Renal cortex interstitium (tissue), 11 donors: Measurements from ENCODE around the gene TGFBR3L. TPM values are rescaled to one million over a fixed set of nuclear protein-coding genes. Genes with fewer than 3 reads are reported as not detected.
"Not testable (repeated sequence)": the region's sequence is repeated elsewhere in the genome, so short reads cannot be mapped to it uniquely, and the experiment has no call there.

Experiments
- DNase-seq, 11 donors: peaks; one replicate each; pipeline ENCODE4 v3.0.0-alpha.2; 2013; ENCODE audit warnings: low read depth in 9 of 11, low spot score in 4 of 11; ENCODE audit errors: extremely low read depth in 1 of 11
- polyA plus RNA-seq, 3 donors: library from polyadenylated mRNA; unstranded; fragments of 120-200 nt; gene quantifications; one replicate each; pipeline ENCODE4 v1.2.1, GENCODE V29; 2013; ENCODE audit not compliant: insufficient read length in 3 of 3

The TGFBR3L gene
- polyA plus RNA-seq, 3 donors = 0.33 to 1.1 (median 1.0) TPM

DNA sequence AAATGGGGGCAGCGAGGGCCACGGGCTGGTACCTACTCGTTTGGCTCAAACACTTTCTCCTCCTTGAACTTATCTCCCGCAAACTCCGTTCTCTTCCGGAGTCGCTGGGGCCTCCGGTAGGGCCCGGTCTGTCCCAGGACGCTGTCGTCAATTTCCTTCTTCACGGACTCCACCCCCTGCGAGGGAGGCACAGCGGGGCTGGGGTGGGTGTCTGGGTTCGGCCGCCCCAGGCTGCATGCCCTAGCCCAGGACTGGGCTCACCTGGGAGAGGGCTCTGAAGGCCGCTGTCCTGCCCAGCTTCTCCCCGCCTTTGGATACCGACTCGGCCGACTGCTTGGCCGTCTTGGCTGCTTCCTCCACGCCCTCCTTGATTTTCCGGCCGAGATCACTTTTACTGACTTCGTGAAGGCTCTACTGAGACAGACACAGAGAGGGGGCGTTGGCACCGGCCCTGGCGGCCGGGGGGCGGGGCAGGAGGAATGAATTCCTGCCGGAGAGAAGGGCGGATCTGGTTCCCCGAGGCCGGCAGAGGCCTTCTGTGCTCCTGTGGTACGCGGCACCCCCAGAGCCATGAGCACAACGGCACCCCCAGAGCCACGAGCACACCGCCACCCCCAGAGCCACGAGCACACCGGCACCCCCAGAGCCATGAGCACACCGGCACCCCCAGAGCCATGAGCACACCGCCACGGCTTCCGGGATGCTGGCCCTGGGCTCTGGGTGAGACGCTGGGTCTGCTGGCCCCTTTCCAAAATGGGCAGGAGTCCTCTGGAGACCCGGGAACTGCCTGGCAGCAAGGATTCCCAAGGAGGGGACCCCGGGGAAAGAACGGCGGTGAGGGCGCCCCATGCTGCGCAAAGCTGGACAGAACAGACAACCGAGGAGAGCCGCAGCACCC, 19.4 kb downstream of the TGFBR3L start:
- no peak for DNase-seq

DNA sequence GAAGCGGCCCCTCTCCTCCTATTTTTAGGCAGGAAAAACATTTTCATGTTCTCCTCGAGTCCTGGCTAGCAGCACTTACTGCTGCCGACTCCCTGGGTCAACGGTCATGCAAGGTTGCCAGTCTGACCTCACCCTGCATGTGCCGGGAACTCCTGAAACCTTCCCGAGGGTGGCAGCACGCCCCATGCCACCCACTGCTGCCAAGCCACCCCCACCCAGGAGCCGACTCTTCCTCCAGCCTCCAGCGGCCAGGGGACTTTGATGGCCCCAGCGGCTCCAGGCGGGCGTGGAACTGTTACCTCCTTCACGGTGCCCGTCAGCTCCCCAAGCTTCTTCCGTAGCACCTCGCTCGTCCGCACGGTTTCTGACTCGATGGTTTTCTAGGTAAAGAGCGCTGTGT, 20.1 kb downstream of the TGFBR3L start:
- DNase-seq = no peak

GRCh38 chr19:7940841-7941240, 26.2 kb downstream of the TGFBR3L start:
- no peak for DNase-seq

DNA sequence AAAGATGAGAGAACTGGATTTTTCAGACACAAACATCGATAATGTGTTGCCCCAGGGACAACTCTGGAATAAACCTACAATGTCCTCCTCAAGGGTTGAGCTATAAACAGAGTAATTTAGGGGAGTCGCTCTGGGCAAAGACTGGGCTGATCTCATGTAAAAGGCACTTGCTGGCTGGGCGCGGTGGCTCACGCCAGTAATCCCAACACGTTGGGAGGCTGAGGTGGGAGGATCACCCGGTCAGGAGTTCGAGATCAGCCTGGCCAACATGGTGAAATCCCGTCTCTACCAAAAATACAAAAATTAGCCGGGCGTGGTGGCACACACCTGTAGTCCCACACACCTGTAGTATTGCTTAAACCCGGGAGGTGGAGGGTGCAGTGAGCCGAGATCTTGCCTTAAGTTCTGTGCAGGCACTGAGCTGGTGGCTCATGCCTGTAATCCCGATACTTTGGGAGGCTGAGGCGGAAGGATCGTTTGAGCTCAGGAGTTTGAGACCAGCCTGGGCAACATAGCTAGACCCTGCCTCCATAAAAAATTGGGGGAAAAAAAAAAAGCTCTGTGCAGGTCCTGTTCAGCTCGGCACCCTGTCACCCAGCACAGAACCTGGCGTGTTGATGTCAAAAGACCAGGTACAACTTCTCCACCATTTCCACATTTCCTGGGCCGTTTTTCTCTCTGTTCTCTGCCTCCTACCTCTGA, 27.4 kb downstream of the TGFBR3L start:
- no peak for DNase-seq

- DNase-seq = no peak
These were observed 28.4 kb downstream of the TGFBR3L start for GRCh38 chr19:7942981-7943443.

GRCh38 chr19:7943444-7944176, 29.0 kb downstream of the TGFBR3L start, which contains the start of gene TIMM44:
Gene TIMM44 (minus strand): TSS chr19:7943666. CDS start chr19:7943651, 15 bp downstream.
- DNase-seq = peak; percentile 96 to 99 (median 97)

- peak; percentile 81 to 95 (median 88) for DNase-seq
These were observed 29.6 kb downstream of the TGFBR3L start for GRCh38 chr19:7944177-7944761.

GRCh38 chr19:7947939-7948338, 33.3 kb downstream of the TGFBR3L start:
- no peak for DNase-seq

GRCh38 chr19:7953060-7953459, 38.4 kb downstream of the TGFBR3L start:
- no peak for DNase-seq

- no peak for DNase-seq
These were observed 38.9 kb downstream of the TGFBR3L start for GRCh38 chr19:7953576-7953975.

GRCh38 chr19:7955696-7956095, 41.1 kb downstream of the TGFBR3L start:
- no peak for DNase-seq

DNA sequence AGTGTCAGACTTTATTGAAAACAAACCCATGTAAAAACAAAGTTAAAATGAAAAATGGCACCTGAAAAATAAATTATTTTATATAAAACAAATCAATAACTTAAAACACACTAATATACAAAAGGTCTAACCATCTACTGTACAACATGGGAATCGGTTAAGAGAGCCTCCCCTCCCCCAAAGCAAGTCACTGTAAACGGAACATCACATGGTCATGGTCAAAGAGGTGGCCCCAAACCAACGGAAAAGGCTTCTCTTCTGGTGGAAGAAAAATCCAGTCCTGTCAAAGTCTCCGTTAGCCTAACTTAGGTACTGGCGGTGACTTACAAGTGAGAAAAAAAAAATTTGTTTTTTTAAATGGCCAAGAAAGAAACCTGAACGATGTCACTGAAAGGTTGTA, 44.6 kb downstream of the TGFBR3L start:
- no peak for DNase-seq

DNA sequence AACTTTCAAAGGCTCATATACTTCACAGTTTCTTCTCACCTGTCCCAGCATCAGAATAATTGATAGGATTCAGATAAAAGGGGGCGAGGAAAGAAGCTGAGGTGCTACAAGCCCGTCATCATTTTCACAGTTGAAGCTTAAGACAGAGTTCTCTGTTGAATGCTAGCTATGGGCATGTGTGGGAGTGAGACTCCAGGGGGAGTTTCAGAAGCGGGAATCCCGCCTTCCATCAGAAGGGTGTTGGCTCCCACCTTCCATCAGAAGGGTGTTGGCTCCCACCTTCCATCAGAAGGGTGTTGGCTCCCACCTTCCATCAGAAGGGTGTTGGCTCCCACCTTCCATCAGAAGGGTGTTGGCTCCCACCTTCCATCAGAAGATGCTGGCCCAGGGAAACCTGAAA, 46.5 kb downstream of the TGFBR3L start:
- not testable (repeated sequence) for DNase-seq

DNA sequence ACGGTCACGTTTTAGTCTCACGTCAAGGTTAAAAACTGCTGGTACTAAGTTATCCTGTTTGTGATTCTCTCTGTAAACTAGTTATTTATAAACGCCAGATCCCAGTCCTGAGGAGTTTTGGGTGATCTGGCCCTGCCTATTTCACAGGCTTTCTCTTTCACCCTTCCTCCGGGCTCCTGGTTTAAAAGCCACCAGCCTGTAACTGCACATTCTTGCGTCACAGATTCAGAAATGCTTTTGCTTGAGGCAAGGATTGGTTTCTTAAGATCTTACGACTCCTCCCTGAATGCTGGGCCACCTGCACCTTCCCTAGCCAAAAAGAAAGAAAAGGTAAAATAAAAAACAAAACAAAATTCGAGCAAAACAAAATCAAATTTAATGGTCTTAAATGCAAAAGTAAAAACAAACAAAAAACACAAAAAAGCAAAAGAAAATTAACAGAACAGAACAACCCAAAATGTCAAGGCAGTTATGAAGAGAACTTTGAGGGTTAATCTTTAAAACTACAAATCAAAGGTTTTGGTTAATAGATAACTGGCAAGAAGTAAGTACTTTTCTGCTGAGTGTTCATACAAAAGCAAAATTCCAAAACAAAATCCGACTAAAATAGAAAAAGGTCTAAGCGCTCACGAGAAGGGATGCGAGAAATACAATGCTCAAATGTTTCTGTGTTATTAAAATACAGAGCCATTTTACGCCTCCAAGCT, 47.4 kb downstream of the TGFBR3L start:
- DNase-seq = no peak

DNA sequence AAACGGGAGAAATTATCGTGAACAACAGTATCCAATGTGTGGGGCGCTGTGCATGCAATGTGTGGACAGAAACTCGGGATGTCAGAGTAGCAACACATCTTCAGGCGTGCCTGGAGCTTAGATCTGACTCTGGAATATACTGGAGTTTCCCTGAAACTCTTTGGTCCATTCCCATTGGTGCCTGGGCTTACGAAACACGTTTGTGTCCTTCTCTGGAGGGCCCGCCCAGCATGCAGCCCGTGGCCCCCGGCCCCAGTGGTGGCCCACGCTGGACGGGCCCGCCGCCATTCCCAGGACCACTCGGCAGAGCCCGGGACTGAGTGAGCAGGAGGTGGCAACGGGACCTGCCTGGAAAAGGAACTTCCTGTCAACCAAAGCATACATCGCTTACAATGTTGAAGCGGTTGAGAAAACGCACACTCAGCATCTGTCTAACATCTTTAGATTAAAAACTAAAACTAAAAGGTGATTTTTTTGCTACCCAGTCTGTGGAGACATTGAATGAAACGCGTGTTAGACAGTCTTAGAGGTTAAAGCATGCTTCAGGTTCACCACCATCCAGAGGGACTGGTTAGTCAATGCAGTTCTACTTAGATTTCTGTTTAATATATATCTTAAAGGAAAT, 48.1 kb downstream of the TGFBR3L start:
- DNase-seq = no peak

GRCh38 chr19:7963566-7963965, 48.9 kb downstream of the TGFBR3L start:
- DNase-seq = no peak

GRCh38 chr19:7965259-7965841, 50.7 kb downstream of the TGFBR3L start:
- DNase-seq = no peak
